ENCODE measurements around the gene THRA.

The THRA gene

GRCh38 chr17:40060887-40061608 is 1.7 kb upstream of the THRA start:
- no peak for DNase-seq (ENCODE audit: low read depth)

GRCh38 chr17:40061609-40062038 is 1.1 kb upstream of the THRA start:
- no peak overlapping the region for H3K4me3 ChIP-seq (ENCODE audit: low read length)
- TF ChIP-seq CTCF (conservative IDR thresholded peaks at IDR 0.05; ENCODE audit: low read length): no peak

More at GRCh38 chr17:40060887-40061608, 1.7 kb upstream of the THRA start:
- TF ChIP-seq CTCF (conservative IDR thresholded peaks at IDR 0.05; ENCODE audit: low read length): no peak
- no peak overlapping the region for H3K4me3 ChIP-seq (ENCODE audit: low read length)

GRCh38 chr17:40063187-40063771 is 514 bp downstream of the THRA start:
- H3K4me3 ChIP-seq (ENCODE audit: low read length): peak overlapping the region; percentile 89
- DNase-seq (ENCODE audit: low read depth): peak; percentile 37
- TF ChIP-seq CTCF (conservative IDR thresholded peaks at IDR 0.05; ENCODE audit: low read length): no peak

More at GRCh38 chr17:40061609-40062038, 1.1 kb upstream of the THRA start:
- DNase-seq (ENCODE audit: low read depth): no peak

- H3K4me3 ChIP-seq (ENCODE audit: low read length): peak overlapping the region; percentile 89
- TF ChIP-seq CTCF (conservative IDR thresholded peaks at IDR 0.05; ENCODE audit: low read length): no peak
- no peak for DNase-seq (ENCODE audit: low read depth)
Observed at GRCh38 chr17:40063901-40064531, 1.3 kb downstream of the THRA start.

GRCh38 chr17:40064971-40065768 is 2.4 kb downstream of the THRA start:
- peak; percentile 42 for DNase-seq (ENCODE audit: low read depth)
- peak overlapping the region; percentile 89 for H3K4me3 ChIP-seq (ENCODE audit: low read length)
- no peak for TF ChIP-seq CTCF (conservative IDR thresholded peaks at IDR 0.05; ENCODE audit: low read length)

GRCh38 chr17:40065769-40066510 is 3.2 kb downstream of the THRA start:
- H3K4me3 ChIP-seq (ENCODE audit: low read length): no peak overlapping the region
- no peak for TF ChIP-seq CTCF (conservative IDR thresholded peaks at IDR 0.05; ENCODE audit: low read length)

More at GRCh38 chr17:40065769-40066510, 3.2 kb downstream of the THRA start:
- no peak for DNase-seq (ENCODE audit: low read depth)
